GM18508 (cell line): ENCODE results near the gene CAMTA1.

Experiments
- ATAC-seq: cut with Tn5 transposase; IDR thresholded peaks from one replicate; pipeline ENCODE4 v1.9.1; 2021; ENCODE audit warnings: moderate number of reproducible peaks; ENCODE audit not compliant: insufficient read depth, unreplicated experiment

The CAMTA1 gene

DNA sequence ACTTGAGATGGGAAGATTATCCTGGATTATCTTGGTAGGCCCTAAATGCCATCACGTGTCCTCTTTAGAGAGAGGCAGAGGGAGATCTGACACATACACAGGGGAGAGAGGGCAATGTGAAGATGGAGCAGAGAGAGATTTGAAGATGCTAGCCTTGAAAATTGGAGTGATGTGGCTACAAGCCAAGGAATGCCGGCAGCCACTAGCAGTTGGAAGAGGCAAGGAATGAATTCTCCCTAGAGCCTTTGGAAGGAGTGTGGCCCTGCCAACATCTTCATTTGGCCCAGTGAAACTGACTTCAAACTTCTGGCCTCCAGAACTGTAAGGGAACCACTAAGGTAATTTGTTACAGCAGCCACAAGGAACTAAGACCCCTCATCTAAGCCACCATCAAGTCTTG, 8.9 kb upstream of the CAMTA1 start:
- ATAC-seq = no peak

DNA sequence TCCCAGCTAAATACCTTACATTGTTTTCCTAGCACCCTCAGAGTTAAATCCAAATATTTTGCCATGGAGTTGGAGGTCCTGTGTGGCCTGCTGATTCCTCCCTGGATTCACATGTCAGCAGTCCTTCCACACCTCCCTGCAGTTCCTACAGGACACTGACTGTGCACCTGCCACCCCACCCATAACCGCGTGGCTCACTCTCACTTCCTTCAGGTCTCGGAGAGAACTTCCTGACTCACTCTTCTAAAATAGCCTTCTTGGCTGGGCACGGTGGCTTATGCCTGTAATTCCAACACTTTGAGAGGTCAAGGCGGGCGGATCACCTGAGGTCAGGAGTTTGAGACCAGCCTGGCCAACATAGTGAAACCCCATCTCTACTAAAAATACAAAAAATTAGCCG, 8.4 kb upstream of the CAMTA1 start:
- no peak for ATAC-seq

DNA sequence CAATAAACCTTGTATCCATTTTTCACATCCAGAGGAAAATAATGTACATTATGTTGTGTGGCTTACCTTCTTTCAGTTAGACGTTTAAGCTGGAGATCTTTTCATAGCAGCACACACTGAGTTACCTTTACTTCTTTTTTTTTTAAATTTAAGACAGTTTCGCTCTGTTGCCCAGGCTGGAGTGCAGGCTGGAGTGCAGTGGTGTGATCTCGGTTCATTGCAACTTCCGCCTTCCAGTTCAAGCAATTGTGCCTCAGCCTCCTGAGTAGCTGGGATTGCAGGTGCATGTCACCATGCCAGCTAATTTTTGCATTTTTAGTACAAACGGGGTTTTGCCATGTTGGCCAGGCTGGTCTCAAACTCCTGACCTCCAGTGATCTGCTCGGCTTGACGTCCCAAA, 7.4 kb upstream of the CAMTA1 start:
- no peak for ATAC-seq

- ATAC-seq = no peak
Observed at GRCh38 chr1:6779089-6779805, 6.0 kb upstream of the CAMTA1 start.

GRCh38 chr1:6782151-6782550, 3.1 kb upstream of the CAMTA1 start:
- no peak for ATAC-seq

DNA sequence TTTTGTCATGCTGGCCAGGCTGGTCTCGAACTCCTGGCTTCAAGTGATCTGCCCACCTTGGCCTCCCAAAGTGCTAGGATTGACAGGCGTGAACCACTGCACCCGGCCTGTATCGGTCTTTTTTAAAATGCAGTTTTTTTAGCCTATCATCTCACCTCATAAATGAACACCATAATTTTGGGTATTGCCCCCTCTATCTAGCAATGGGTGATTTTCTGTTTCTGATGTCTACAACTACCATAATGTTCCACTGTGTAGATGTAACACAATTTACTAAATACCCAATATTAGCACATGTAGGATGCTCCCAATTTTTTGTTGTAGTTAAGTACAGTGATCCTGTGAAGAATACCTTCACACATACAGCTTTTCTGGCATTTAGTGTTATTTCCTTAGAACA, 2.0 kb upstream of the CAMTA1 start:
- ATAC-seq = no peak

GRCh38 chr1:6783936-6784559, 1.2 kb upstream of the CAMTA1 start:
- no peak for ATAC-seq

DNA sequence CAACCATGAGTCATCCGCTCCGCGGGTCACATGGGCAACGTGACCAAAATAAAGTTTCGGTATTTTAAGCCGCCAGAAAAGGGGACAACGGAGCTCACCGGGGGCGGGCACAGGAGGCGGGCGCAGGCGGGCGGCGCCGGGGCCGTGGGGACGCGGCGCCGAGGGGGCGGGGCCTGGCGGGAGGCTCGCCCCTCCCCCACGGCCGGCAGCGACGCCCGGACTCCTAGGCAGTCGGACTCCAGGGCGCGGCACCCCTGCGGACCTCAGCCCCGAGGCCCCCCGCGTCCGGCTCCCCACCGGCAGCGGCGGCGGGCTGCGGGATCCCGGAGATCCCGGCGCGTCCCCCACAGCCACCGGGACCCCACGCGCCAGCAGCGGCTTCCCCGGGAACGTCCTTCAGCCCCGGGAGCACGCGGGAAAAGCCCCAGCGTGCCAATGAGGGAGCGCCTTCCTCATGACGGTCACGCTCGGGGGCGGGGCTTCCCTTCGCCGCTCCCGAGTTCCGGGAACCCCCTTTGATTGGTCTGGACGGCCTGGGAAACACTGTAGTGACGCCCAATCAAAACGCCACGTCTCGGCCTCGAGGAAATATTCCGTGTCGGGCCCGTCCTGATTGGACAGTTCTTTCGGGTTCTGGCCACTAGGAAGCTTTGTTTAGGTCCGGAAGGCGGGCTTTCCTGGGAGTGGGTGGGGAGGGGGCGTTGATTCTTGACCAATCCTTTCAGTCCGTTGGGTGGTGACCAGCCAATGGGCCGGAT, 515 bp upstream of the CAMTA1 start:
- ATAC-seq = peak; percentile 66

DNA sequence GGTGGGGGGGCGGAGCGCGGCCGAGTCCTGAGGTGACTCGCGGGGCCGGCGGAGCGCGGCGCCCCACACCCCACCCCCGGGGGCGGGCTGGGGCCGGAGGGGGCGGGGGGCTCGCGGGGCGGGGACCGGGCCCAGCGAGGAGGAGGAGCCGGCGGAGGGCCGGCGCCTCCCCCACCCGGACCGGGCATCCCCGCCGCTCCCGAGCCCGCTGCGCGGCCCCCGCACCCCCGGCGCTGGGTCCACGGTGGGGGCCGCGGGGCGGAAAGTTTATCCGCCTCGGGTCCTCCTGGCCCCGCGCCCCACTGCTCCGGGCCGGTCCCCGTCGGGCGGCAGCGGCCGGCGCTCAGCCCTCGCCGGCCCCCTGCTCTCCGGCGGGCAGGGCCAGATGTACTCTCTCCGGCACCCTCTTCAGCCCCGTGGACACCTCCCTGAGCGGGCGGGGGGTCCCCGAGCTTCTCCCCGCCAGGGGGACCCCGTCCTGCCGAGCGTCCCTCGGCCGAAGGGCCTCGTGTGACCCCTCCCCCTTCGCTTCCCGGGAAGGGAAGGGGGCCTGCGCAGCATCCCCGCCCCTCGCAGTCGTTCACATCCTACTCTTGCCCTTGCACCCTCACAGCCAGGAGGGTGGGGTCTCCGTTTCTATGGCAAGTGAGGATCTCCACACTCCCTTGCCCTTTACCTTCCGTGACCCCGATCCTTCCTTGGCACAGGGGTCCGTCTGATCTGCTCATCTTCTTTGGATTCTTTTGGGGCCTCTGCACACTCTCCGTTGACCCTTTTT, 663 bp downstream of the CAMTA1 start:
- no peak for ATAC-seq

- no peak for ATAC-seq
Observed at GRCh38 chr1:6788946-6789345, 3.7 kb downstream of the CAMTA1 start.

GRCh38 chr1:6790146-6790545, 4.9 kb downstream of the CAMTA1 start:
- ATAC-seq = no peak

DNA sequence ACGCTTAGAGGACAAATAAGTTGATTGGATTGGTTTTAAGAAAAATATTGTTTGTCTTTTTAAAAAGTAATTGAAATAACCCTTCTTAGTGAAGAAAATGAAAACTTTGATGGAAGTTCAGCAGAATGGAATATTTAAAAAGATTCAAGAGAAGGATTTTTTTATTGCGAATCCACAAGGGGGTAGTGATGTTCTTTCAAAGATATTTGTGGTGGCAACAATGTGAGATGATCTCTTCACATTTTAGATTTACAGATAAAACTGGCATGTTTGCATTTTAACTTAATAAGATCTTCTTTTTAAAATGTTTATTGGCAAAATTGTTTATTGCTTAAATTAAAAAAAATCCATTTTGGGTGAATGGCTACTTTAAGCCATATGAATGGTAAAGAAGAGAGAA, 8.9 kb downstream of the CAMTA1 start:
- no peak for ATAC-seq

- ATAC-seq = no peak
Observed at GRCh38 chr1:6795203-6795602, 9.9 kb downstream of the CAMTA1 start.

DNA sequence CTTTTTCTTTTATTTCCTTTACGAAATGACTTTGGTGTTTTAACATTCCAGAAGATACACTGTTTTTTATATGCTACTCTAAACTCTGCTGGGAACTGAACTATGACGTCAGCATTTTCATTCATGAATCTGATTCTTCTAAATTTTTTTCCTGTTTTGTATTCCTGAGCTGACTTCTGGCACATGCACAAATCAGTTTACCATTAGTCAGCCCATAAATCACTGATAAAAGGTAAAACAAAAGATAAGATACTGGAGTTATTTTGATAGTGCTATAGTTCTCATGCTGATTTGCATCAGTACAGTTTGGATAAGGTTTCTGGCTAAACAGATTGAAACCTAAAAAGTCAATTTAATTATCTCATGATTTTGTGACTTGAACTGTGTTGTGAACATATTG, 10.4 kb downstream of the CAMTA1 start:
- ATAC-seq = no peak

GRCh38 chr1:6796095-6796494, 10.8 kb downstream of the CAMTA1 start:
- no peak for ATAC-seq

DNA sequence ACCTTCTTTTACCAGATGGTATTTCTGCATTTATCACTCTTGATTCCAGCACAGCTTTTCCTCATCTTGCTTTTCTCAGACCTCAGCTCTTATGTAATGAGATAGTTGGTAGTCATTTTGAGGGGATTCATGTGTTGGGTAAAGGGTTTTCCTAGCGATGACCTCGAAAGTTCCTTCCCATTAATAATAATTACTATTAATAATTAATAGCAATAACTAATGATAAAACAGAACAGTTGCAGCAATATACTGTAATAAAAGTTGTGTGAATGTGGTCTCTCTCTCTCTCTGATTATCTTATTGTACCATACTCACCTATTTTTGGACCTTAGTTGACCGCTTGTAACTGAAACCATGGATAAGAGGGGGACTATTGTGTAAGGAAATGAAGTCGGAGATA, 14.2 kb downstream of the CAMTA1 start:
- ATAC-seq = no peak

DNA sequence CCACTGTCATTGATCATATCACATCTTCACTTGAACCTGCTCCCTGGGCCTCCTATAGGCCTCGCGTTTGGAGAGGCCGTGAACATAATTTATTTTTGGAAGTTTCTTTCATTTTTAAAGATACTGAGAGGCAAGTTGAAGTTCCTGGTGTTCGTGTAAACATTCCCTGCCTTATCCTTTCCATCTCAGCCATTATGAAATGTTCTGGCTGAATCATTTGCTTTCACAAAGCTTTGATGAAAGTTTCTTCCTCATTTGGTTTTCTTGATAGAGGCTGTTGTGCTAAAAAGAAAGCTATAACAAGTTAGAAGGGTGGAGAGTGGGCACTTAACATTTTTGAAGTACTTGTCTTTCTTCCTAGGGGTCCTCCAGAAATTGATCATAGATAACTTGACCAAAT, 15.5 kb downstream of the CAMTA1 start:
- no peak for ATAC-seq

DNA sequence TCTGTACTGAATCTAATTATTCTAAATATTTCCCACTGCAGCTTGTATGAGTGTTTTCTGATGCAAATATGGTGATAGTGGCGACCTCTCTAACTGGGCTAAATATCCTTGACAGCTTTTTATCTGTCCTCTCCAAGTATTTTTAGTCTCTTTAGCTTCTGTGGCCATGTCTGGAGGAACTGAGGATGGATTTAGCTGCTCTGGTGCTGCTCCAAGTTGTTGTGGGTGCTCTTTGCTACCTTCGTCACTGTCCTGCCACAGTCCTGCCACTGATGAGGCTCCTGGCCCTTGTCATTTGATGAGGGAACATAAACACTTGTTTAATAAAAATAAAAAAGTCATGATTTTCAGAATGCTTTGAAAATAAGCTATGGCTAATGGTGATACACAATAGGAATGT, 15.9 kb downstream of the CAMTA1 start:
- ATAC-seq = no peak

GRCh38 chr1:6801966-6802365, 16.7 kb downstream of the CAMTA1 start:
- no peak for ATAC-seq

DNA sequence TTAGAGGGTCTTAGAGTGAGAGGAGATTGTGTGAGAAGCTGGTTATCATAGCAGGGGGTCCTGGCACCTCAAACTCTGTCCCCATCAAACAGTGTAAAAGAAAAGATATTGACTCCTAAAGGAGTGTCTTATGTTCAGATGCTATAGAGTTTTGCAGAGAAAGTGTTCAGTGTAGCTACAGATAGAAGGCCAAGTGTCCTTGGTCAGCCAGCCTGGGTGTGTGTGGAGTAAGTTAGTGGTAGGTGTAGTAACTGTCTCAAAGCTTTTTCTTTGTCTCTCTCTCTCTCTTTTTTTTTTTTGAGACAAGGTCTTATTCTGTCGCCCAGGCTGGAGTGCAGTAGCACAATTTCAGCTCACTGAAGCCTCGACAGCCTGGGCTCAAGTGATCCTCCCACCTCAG, 17.2 kb downstream of the CAMTA1 start:
- no peak for ATAC-seq

GRCh38 chr1:6802893-6803292, 17.6 kb downstream of the CAMTA1 start:
- no peak for ATAC-seq
